ENCODE data around the gene HTRA3.

HTRA3 gene

DNA sequence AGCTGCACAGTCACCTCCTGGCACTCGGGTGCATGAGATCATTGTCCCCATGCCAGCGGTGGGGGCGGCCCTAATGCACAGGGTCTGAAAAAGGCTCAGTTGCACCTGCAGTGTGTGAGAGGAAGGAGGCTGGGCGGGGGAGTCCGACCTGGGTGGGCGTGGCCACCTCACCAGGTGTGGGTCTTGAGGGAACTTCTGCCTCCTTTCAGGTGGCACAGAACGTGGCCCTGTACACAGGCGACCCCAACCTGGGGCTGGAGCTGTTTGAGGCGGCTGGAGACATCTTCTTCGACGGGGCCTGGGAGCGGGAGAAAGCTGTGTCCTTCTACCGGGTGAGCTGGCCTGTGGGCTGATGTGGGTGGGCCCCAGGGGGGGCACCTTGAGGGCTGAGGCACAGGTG, 34.3 kb upstream of the HTRA3 start:
- DNase-seq, result no peak

DNA sequence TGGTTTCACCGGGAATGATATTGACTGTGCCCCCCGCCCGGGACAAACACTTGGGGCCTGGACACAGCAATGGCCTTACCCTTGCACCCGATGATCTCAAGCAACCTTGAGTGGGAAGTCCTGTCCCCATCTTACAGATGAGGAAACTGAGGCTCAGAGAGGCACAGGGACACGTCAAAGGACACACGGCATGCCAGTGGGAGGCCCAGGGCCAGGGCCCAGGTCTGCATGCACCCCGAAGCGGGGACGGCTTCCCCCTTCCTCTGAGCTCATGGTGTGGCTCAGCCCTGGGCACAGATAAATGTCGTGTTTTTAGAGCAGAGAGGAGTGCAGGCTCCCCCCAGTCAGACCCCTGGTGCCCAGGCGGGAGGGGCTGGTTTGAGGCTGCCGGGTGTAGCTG, 33.9 kb upstream of the HTRA3 start:
- DNase-seq, result no peak

DNA sequence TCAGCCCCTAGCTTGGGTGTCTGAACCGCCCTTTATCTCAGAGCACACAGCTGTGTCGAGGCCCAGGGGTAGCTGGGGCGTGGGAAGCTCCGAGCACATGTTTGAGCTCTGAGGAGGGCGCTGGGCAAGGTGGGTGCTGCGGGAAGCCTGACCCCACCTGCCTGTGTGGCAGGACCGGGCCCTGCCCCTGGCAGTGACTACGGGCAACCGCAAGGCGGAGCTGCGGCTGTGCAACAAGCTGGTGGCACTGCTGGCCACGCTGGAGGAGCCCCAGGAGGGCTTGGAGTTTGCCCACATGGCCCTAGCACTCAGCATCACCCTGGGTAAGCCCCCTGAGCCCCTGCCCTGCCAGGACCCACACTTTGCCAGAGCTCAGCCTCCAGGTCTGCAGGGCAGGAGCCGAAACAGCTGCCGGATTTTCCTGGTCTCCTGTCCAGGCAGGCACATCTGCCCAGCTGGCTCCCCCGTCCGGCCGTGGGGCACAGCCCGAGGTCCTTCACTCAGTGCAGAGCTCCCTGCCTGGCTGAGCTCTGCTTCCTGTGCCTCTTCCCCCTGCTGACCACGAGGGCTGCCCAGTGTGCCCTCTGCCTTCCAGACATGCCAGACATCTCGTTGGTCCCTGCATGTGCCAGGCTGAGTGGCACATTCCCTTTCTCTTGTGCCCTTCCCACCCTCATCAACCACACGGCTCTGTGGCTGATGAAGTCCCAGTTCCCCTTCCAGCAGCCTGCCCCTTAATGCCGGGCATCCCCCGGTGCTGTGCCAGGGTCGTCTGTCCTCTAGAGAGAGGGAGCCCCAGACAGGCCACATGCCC, 33.2 kb upstream of the HTRA3 start:
- no peak for DNase-seq

DNA sequence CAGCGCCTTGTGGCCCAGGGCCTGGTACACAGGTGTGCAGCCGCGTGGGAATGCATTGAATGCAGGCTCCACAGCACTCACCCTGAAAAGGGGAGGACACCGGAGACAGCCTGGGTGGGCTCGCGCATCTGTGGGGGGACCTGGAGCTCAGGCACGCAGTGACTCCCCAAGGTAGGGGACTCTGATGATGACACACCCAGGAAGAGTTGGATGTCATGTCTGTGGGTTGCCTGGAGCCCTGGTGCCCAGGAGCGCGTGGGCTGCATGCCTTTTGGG, 32.7 kb upstream of the HTRA3 start:
- DNase-seq, result no peak

DNA sequence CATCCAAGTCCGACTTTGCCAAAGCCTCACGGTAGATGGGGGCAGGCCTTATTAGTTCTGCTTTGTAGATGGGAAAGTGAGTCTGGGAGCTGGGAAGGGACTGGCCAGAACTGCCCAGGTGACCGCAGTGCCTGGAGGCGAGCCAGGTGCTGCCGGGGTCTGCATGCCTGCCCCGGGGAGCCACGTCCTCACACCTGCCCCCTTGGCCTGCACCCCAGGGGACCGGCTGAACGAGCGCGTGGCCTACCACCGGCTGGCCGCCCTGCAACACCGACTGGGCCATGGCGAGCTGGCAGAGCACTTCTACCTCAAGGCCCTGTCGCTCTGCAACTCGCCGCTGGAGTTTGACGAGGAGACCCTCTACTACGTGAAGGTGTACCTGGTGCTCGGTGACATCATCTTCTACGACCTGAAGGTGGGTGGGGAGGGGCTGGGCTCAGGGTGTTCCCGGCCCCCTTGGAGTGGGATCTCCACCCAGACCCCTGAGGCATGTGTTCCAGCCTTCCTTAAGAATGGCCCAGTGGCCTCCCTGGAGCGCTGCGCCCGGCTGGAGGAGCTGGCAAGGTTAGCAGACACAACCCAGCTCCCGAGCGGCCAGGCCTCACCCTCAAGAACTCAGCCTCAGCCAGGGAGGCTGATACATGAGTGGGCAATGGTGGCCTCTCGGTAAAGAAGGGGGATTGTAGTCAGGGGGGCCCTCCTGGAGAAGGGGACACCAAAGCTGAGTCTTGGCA, 32.1 kb upstream of the HTRA3 start:
- no peak for DNase-seq

DNA sequence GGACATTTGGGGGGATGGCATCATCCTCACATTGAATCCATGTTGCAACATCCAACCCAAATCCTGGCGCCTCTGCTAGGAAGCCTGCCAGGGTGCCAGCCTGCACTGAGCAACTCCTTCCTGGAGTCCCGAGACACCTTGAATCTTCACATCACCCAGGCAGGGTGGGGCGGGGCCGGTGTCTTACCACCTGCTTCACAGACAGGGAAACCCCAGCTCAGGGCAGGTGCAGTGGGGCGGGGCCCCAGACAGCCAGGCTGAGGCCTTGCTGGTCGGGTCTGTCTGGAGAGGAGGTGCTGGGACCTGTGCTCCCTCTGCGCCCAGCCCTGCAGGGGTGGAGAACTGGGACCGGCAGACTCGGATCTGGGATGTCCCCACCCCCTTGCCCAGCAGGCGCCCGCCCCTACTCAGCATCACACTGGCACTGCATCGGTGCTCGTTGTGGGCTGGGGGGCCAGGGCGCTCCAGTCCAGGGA, 31.5 kb upstream of the HTRA3 start:
- DNase-seq, result peak; percentile 11 to 25

DNA sequence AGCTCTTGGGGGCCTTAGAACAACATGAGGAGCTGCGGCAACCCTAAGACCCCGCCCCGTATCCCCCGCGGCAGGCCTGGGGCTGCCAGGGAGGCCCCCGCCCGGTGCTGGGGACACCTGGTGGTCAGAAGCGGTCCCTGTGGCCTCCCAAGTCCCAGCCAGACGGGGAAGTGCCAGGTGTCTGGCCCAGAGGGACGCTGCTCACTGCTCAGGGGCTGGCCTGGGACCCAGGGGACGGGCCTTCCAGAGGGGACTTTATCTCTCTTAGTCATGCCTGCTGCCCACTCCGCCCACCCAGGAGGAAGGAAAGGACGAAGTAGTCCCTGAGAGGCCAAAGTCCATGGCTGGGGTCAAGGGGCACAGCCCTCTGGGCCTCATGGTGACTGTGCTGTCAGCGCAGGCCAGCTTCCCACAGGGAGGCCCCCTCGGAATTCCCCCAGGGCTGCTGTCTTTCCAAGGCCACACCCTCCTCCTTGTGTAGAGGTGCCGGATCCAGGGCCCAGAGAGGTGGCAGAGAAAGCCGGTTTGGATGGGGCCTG, 31.0 kb upstream of the HTRA3 start:
- no peak for DNase-seq

DNA sequence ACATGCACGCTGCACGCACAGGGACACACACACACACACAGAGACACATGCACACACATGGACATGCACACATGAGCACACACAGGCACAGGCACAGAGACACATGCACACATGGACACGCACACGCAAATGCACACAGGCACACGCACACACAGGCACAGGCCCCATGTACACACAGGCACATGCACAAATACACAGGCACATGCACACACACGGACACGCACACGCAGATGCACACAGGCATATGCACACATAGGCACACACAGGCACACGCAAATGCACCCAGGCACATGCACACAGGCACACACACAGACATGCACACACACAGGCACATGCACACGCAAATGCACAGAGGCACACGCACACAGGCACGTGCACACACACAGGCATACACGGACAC, 30.3 kb upstream of the HTRA3 start:
- DNase-seq, result no peak

DNA sequence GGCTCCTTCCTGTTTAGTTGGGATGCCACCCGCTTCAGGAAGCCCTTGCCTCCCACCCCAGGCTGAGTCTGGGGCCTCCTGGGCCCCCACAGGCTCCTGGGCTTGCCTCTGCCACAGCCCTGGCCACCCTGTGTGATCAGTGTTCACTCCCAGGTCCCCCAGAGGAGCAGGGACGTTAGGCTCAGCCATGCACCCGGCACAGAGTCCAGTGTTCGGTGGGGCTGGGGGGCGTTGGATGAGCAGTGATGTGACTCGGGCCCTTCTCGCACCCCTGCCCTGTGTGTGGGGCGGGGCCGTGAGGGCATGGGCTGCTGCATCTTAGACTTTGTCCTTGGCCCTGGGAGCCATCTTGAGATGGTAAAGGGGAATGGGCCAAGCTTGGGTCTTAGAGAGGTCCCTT, 29.9 kb upstream of the HTRA3 start:
- no peak for DNase-seq

DNA sequence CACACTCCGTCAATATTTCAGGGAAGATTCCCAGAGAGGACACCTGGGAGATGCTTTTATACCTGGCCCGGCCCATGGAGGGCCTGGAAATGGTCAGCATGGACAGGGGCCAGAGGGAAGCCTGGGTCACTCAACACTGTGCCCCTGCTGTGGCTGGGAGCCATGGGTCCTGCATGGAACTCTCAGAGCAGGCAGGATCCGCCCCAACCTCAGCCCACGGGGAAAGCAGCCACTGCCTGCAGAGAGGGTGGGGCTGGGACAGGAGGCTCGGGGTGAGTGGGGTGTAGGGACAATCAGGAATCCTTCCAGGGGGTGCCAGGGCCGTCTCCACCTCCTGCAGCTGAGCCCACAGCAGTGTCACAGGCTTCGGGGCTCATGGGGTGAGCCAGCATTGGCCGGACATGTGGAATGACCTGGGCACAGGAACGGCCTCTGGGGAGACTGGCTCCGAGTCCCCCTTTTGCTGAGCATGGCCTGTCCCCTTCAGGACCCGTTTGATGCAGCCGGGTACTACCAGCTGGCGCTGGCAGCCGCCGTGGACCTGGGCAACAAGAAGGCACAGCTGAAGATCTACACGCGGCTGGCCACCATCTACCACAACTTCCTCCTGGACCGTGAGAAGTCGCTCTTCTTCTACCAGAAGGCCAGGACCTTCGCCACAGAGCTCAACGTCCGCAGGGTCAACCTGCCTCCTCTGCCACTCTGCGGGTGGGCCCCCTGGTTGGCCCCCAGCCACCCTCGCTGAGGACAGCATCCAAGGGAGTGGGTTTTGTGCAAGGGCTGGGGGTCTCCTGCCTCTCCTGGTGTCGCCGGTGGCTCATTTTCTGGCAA, 29.1 kb upstream of the HTRA3 start:
- no peak for DNase-seq

DNA sequence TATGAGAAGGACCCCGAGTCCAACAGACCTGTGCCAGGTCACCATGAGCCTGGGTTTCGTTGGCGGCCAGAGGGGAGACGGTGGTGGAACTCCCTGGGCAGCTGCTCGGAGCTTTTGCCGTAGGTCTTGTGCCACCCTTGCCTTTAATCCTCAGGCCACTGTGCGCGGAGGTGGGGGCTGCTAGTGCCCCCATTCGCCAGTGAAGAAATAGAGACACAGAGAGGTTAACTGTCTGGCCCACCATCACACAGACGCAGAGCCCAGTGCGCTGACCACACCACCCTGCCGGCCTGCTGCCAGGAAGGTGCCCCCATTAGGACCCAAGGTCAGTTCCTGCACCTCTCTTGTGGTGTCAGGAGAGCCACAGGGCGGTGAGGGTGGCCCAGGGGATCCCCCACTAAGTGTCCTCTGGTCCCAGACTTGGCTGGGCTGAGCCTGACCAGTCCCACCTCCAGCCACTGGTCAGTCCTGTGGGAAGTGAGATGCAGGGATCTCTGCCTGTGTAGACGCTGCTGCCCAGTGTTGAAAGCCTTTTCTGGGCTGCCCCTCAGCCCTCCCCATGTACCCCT, 28.3 kb upstream of the HTRA3 start:
- no peak for DNase-seq

DNA sequence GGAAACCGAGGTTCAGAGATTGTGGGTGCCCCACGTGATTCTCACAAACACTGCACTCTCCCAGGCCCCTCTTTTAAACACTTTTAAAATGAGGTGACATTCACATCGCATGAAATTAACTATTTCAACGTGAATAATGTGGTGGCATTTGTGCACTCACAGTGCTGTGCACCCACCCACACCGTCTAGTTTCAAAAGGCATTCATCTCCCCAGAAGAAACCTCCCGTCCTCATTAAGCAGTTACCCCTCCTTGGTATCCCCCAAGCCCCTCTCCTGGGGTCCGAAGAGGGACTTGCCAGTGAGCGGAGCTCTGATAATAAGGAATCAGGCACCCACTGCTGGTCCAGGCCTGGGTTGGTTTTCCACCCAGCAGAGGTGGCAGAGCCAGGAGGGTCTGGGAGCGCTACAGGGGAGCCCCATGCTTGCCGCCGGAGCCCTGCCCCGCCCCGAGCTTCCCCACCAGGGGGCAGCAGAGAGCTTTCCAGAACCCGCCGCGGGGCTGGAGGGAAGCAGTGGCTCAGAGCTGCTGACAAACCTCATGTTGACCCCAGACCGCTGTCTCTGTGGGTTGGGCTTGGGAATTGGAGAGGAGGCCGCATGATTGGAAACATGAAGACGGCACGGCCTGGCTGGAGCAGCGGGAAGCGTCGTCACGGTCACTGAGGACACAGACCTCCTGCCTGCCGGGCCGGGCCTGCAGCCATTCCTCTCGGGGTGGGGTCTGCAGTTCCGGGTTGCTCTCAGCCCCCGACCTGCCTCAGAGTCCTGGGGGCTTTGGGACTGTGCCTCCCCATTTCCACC, 27.5 kb upstream of the HTRA3 start:
- DNase-seq, result peak; percentile 64 to 75

DNA sequence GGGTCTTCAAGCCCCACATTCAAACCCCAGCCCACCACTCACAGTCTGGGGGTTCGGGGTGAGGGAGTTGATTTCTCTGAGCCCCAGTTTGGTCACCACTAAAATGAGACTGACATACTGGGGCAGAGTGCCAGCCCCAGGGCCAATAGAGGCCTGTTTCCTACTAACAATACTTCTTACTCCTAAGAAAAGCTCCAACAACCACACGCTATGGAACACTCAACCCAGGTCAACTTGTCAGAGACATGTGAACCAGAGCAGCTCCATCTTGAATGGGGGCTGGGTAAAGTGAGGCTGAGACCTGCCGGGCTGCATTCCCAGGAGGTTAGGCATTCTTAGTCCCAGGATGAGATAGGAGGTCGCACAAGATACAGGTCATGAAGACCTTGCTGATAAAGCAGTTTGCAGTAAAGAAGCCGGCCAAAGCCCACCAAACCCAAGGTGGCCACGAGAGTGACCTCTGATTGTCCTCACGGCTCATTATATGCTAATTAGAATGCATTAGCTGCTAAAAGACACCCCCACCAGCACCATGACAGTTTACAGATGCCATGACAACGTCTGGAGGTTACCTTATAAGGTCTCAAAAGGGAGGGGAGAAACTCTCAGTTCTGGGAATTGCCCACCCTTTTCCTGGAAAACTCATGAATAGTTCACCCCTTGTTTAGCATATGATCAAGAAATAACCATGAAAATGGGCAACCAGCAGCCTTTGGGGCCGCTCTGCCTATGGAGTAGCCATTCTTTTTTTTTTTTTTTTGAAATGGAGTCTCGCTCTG, 26.6 kb upstream of the HTRA3 start:
- DNase-seq, result no peak

DNA sequence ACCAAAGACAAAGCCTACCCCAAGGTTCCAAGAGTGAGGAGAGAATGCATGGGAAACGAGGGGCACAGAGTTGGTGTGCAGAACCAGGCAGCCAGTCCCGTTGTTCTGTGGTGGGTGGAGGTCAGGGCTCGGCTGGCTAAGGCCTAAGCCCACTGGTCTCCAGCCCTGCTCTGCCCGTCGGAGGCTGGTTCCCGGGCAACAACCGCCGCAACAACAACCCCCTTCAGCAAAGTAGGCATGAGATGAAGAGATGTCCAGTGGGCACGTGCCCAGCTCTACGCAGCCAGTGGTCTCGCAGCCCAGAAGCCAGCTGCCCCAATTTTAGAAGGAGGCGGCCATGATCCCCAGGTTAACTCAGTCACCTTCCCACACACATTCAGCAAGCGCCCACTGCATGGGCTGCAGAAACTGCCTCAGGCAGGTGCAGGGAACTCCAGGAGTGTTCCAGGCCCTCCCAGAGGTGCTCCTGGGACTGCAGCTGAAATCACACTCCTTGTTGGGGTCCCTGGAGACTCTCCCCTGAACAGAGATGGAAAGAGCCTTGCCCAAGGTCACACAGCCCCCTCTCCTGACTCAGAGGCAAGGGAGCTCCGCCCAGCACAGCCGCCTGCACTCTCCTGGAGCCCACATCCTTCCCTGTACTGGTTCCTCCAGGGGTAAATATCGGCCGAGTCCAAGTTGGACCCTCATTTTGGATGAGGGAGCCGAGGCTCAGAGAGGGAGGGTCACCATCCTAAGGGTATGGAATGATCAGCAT, 25.4 kb upstream of the HTRA3 start:
- DNase-seq, result no peak

DNA sequence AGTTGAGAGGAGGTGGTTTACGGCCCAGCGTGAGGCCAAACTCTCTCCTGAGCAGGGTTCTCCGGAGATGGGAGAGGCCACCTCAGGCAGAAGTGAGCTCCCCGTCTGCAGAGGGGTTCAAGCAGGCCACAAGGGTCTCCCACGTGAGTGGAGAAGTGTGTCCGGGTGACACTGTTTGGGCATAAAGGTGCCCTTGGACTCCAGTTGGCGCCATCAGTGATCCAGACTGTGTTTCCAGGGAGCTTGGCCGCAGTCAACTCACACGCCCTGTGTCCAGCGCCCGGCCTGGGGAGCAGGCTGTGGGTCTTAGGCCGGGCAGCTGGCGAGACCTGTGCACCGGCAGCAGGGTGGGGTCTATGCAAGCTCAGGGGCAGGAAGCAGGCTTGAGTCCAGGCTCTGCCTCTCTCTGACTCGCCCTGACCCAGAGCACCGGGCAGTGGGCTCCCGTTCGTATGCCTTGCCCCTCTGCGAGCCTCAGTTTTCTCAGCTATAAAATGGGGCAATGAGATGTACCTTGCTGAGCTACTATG, 24.6 kb upstream of the HTRA3 start:
- DNase-seq, result no peak

DNA sequence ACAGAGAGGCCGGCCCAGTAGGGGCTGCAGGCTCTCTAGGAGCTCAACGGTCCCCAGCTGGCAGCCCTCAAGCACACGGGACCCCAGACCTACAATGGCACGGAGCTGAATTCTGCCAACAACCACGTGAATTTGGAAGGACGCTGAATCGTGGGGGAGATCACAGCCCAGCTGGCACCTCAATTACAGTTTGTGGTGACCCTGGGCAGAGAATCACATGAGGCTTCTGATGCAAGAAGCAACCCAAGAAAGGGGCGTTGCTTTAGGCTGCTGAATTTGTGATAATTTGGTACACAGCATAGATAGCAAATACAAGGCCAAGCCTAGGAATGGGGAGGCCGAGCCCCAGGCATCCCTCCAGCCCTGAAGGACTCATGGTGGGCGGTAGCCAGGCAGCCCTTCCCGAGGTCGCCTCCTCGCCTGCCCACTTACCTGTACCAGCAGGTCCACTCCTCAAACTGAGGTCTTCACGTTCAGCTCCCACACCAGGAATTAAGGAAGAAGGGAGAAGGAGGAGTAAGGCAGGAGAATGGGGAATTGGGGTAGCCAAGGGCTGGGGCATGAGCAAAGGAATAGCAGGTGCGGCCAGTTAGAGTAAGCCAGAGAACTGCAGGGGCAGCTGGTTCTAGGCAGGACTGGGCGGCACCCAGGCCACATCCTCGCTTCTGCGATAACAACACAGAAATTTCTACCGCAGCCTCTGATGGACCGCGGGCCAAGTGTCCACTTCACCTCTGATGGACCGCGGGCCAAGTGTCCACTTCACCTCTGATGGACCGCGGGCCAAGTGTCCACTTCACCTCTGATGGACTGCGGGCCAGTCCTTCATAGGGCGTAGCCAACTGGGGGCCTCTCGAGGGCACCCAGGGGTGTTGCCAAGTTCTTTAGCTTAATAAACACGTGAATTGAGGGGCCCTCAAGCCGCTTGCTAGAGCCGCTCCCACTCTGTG, 23.4 kb upstream of the HTRA3 start:
- no peak for DNase-seq

DNA sequence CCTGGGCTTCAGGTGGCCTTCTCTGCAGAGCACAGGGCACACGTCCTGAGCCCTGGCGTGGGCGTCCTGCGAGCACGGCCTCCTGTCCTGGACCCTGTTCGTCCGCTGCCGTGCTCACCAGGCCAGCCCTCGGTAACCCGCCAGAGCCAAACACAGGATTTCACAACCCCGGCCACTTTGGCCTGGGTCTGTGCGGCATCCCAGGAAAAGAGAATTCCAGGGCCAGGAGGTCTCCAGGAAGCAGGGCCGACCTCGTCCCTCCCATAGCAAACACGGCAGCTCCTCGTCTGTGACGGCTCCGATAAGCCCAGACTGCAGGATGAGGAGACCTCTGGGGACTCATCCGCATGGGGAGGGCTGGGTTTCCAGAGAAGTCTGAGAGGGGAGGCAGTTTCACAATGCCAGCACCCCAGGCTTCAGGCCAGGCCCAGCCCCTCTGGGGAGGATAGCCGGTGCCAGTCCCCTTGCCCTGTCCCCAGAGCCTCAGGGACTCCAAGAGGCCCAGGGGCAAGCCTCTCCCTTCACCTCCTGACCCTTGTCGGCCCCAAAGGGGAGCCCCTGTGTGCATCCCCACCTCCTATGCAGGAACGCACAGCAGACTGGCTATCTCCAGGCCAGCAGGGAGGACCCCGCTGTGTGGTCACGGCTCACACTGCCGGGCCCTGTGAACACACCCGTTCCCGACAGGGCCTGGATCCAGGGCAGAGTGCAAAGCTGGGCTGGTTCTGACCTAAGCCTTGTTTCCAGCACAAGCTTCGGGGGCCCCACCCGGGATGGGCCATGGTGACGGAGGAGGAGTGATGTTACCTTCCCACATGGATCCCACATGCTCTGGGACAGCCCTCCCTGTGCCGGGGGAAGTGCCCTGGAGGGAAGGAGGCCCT, 22.3 kb upstream of the HTRA3 start:
- no peak for DNase-seq

DNA sequence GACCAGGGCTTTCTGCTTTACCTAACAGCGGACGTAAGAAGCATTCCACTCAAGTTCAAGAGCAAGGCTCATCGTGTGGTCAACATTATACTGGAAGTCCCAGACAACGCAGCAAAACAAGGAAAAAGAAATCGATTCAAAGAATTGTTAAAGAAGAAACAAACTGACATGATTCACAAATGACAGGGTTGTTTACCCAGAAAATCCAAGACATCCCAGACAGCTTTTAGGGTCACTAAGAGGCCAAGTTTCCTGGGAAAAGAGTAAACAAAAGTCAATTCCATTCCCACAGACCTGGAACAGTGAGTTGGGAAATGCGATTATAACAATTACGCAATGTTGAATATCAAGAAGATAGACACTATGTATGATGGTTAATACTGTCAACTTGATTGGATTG, 21.5 kb upstream of the HTRA3 start:
- DNase-seq, result no peak

Data from CD4-positive, alpha-beta T cell treated with Interferon alpha-2 for 1 hour (primary cell).